Measurements from ENCODE around the gene OR2B2.

DNA sequence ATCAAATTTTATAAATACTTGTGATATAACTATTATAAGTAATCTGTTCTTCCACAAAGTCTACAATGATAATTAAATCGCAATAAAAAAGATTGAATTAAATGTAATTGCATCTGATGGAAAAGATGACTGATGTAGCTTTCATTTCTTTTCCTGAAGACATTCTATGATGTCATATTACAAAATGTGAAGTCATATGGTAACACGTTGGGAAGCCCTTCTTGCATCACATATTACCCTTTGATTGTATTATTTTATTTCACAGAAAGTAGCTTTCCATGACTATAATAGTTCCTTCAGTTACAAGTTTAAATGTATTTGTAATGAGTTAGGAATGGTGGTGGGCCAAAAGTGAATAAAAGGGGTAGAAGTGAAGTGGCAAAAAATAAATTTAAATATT, 19.0 kb upstream of the OR2B2 start:
- TF ChIP-seq, protein P1, sequence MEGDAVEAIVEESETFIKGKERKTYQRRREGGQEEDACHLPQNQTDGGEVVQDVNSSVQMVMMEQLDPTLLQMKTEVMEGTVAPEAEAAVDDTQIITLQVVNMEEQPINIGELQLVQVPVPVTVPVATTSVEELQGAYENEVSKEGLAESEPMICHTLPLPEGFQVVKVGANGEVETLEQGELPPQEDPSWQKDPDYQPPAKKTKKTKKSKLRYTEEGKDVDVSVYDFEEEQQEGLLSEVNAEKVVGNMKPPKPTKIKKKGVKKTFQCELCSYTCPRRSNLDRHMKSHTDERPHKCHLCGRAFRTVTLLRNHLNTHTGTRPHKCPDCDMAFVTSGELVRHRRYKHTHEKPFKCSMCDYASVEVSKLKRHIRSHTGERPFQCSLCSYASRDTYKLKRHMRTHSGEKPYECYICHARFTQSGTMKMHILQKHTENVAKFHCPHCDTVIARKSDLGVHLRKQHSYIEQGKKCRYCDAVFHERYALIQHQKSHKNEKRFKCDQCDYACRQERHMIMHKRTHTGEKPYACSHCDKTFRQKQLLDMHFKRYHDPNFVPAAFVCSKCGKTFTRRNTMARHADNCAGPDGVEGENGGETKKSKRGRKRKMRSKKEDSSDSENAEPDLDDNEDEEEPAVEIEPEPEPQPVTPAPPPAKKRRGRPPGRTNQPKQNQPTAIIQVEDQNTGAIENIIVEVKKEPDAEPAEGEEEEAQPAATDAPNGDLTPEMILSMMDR (conservative IDR thresholded peaks at IDR 0.05; ENCODE audit: low read length): no peak
- no peak for TF ChIP-seq EZH2phosphoT487 (IDR thresholded peaks at IDR 0.05; ENCODE audit: borderline replicate concordance)

All from Loucy (cell line).